Measurements from ENCODE around the gene ZDHHC14. TPM values are rescaled to one million over a fixed set of nuclear protein-coding genes. Genes with fewer than 3 reads are reported as not detected.

The ZDHHC14 gene
- polyA plus RNA-seq, 3 donors: 19.1 to 24.5 (median 21.2) TPM

- DNase-seq: no peak
These were observed 148.7 kb downstream of the ZDHHC14 start for GRCh38 chr6:157529654-157530039.

- DNase-seq: no peak
These were observed 149.1 kb downstream of the ZDHHC14 start for GRCh38 chr6:157530126-157530525.

- no peak for DNase-seq
These were observed 149.8 kb downstream of the ZDHHC14 start for GRCh38 chr6:157530724-157531168.

GRCh38 chr6:157531169-157531985 is 150.4 kb downstream of the ZDHHC14 start:
- DNase-seq: no peak

DNA sequence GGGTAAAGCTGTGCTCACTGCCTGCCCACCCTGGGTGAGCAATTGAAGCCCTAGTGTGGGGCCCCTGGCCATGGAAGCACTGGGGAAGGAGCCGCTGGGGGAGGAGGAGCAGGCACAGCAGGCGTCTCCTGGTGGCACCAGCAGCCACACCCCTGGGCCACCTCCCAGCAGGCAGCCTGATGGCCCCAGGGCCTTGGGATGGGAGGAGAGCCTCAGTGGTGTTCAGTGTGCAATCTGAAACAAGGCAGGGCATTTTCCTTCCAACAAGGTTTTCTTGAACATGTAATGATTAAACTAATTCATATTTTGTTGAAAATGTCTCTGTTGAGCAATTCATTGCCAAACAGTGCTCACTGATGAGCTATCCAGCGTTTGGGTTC is 151.0 kb downstream of the ZDHHC14 start:
- no peak for DNase-seq

- no peak for DNase-seq
These were observed 152.3 kb downstream of the ZDHHC14 start for GRCh38 chr6:157533048-157533871.

DNA sequence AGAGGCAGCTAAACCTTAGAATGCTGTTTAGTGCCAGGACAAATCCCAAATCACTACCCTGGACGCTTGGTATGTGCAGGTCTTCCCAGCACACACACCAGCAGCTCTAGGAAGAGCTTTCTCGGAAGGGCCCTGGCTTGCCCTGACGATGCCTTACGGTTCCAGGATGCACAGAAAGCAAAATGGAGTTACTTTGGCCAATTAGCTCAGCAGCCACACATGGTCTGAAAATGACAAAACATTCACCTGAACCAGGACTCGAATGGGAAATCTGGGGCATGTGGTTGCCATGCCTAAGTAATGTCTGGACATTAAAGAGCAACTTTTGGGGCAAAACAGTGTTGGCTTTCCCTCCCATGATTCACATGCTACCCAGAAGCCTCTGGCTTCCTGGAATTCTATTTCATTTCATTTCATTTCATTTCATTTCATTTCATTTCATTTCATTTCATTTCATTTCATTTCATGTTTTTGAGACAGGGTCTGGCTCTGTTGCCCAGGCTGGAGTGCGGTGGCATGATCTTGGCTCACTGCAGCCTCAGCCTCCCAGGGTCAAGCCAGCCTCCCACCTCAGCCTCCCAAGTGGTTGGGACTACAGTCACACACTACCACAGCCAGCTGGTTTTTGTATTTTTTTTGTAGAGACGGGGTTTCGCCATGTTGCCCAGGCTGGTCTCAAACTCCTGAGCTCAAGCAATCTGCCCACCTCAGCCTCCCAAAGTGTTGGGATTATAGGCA is 153.3 kb downstream of the ZDHHC14 start:
- DNase-seq: no peak

DNA sequence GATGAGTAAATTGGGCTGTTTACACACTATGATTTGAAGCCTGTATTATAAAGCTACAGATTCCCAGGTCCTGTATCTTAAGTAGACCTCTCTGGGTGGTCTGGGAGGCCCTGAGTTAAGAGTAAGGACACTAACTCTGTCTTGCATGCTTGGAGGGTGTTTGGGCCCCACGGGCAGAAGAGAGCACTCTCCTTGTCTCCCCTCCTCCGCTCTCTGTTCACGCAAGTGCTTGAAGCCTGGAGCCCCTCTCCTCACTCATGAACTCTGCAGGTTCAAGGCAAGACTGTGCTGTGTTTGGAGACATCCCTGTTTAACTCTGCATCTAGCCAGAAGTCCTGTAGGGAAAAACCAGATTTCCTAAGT is 154.0 kb downstream of the ZDHHC14 start:
- DNase-seq: no peak

DNA sequence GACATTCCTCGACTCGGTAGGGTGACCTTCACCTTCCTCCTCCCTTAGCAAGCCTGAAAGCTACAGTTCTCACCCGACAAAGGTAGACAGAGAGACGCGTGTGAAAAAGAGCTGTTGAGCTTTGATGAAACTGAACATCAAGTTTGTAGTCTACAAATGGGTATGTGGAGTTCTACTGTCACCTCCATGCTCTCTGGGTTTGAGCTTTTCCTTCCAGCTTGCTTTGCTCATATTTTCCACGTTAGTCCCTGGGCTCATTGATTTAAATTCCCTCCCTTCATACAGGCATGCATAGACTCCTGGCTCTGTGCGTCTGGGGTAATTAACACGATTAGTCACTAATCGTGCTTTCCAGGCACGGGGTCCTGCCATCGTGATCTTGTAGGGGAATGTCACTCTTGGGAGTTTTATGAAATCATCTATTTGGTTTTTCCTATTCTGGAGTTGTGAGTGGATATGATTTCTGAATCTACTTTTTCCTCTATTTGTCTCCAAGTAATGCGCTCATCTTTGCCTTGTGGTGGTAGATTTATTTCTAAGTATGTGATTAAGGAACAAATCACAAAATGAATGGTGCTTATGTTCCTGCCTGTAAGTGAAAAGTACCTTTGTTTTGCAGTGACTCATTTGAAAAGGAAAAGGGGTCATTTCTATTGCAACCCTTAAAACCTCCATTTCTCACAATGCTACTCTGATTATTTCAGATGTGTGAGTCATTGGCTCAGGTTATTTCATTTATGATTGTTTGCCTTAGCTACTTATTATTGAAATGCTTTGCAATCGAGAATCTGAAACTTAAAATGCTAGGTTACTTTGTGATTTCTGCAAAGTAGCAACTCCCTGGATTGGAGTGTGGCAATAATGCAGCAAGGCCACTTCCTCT is 154.6 kb downstream of the ZDHHC14 start:
- DNase-seq: no peak

GRCh38 chr6:157536223-157536545 is 155.2 kb downstream of the ZDHHC14 start:
- no peak for DNase-seq

DNA sequence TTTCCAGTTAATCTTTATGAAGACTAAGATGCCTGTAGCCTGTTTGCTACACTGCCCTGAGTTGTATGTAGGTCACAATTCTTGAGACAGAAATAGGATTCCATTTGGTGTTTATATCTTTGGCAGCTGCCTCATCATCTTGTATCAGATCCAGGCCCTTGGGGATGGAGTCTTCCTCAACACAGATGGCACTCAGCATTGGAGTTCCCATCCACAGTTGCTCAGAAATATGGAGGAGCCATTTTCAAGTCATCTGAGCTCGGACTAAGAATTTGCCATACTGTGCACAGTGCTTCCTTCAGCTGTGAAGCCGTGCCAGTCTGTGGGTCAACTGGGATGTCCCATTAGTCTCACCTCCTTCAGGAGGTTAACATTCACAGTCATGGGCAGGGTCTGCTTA is 156.6 kb downstream of the ZDHHC14 start:
- DNase-seq: no peak

- no peak for DNase-seq
These were observed 157.2 kb downstream of the ZDHHC14 start for GRCh38 chr6:157538168-157538567.

DNA sequence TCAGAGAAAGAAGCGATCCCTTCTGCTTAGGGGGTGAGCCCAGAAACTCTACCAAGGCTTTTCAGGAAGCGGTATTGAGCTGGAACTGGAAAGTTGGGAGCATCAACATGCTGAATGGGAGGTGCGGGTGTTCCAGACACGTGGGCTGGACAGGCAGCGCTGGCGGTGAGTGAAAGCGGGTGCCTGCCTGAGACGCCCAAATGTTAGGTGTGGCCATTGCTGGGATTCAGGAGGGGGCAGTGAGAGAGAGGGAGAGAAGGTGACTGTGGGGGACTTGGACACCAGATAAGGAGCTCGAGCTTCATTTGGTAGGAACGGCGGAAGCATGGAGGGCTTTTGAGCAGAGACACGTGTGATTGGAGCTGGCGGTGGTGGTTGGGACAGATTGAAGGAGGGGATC is 157.7 kb downstream of the ZDHHC14 start:
- DNase-seq: no peak

DNA sequence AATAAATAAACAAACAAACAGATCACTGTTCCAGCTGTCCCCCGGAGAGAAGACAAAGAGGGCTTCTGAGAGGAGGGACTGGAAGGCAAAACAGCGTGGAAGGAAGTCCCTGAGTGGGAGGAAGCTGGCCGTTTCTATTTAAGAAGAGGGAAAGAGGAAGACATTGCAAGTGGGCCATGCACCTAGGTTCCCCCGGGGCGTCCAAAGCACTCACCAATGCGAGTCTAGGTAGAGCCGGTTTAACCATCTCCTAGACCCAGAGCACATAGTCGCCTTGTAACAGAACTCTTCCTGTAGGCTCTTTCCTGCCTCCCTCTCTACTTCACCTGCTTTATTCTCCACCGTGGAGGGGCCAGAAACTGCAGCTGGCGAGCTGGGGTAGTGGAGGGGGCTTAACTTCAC is 158.4 kb downstream of the ZDHHC14 start:
- no peak for DNase-seq

- no peak for DNase-seq
These were observed 159.1 kb downstream of the ZDHHC14 start for GRCh38 chr6:157539900-157540752.

GRCh38 chr6:157541618-157542413 is 160.8 kb downstream of the ZDHHC14 start:
- no peak for DNase-seq

- no peak for DNase-seq
These were observed 161.6 kb downstream of the ZDHHC14 start for GRCh38 chr6:157542414-157543160.

GRCh38 chr6:157546321-157546720 is 165.3 kb downstream of the ZDHHC14 start:
- no peak for DNase-seq

GRCh38 chr6:157547112-157547511 is 166.1 kb downstream of the ZDHHC14 start:
- DNase-seq: no peak
